Measurements from ENCODE around the gene GGN.
"Not testable (repeated sequence)": the region's sequence is repeated elsewhere in the genome, so short reads cannot be mapped to it uniquely, and the experiment has no call there.

Gene GGN

GRCh38 chr19:38387550-38388348 is at the start of gene GGN:
Gene GGN (minus strand): TSS chr19:38388034. CDS start chr19:38387261, 773 bp downstream.
- DNase-seq (ENCODE audit: low spot score), result peak; percentile 85

- DNase-seq (ENCODE audit: low spot score), result no peak
These were observed 49.5 kb upstream of the GGN start for GRCh38 chr19:38437295-38437694.

- DNase-seq (ENCODE audit: low spot score), result peak; percentile 40
These were observed 46.8 kb upstream of the GGN start for GRCh38 chr19:38434549-38435051.

GRCh38 chr19:38433268-38433733 is 45.5 kb upstream of the GGN start, which contains the start of gene RYR1:
Gene RYR1 (plus strand): TSS chr19:38433691. CDS start chr19:38433830, 139 bp downstream.
- DNase-seq (ENCODE audit: low spot score), result peak; percentile 72

- no peak for DNase-seq (ENCODE audit: low spot score)
These were observed 43.1 kb upstream of the GGN start for GRCh38 chr19:38430931-38431330.

GRCh38 chr19:38429811-38430156 is 42.0 kb upstream of the GGN start:
- no peak for DNase-seq (ENCODE audit: low spot score)

- no peak for DNase-seq (ENCODE audit: low spot score)
These were observed 41.4 kb upstream of the GGN start for GRCh38 chr19:38429055-38429810.

GRCh38 chr19:38427035-38427677 is 39.3 kb upstream of the GGN start:
- DNase-seq (ENCODE audit: low spot score), result not testable (repeated sequence)

GRCh38 chr19:38425810-38426466 is 38.1 kb upstream of the GGN start, which contains the start of gene RASGRP4:
Gene RASGRP4 (minus strand): TSS chr19:38426219. CDS start chr19:38426091, 128 bp downstream.
- peak; percentile 21 for DNase-seq (ENCODE audit: low spot score)

- DNase-seq (ENCODE audit: low spot score), result no peak
These were observed 37.5 kb upstream of the GGN start for GRCh38 chr19:38425222-38425809.

GRCh38 chr19:38424272-38424671 is 36.4 kb upstream of the GGN start:
- DNase-seq (ENCODE audit: low spot score), result no peak

GRCh38 chr19:38422438-38422837 is 34.6 kb upstream of the GGN start:
- no peak for DNase-seq (ENCODE audit: low spot score)

GRCh38 chr19:38421856-38422255 is 34.0 kb upstream of the GGN start:
- no peak for DNase-seq (ENCODE audit: low spot score)

GRCh38 chr19:38420935-38421334 is 33.1 kb upstream of the GGN start:
- DNase-seq (ENCODE audit: low spot score), result no peak

- DNase-seq (ENCODE audit: low spot score), result peak; percentile 36
These were observed 30.0 kb upstream of the GGN start for GRCh38 chr19:38417544-38418506.

- DNase-seq (ENCODE audit: low spot score), result no peak
These were observed 29.3 kb upstream of the GGN start for GRCh38 chr19:38417146-38417543.

- no peak for DNase-seq (ENCODE audit: low spot score)
These were observed 25.6 kb upstream of the GGN start for GRCh38 chr19:38413416-38413815.

- DNase-seq (ENCODE audit: low spot score), result no peak
These were observed 25.1 kb upstream of the GGN start for GRCh38 chr19:38412961-38413360.

GRCh38 chr19:38412491-38412890 is 24.7 kb upstream of the GGN start:
- DNase-seq (ENCODE audit: low spot score), result no peak

GRCh38 chr19:38411898-38412297 is 24.1 kb upstream of the GGN start:
- not testable (repeated sequence) for DNase-seq (ENCODE audit: low spot score)
